GM19238 (cell line): ENCODE results near the gene MED12L.
A peak's percentile ranks its signal among the peaks of the same experiment; 100 is the strongest.
"Not testable (repeated sequence)": the region's sequence is repeated elsewhere in the genome, so short reads cannot be mapped to it uniquely, and the experiment has no call there.

Source experiments
- DNase-seq: peaks from one replicate; pipeline ENCODE4 v3.0.0; 2011; ENCODE audit warnings: low spot score; ENCODE audit not compliant: insufficient read length

The MED12L gene

DNA sequence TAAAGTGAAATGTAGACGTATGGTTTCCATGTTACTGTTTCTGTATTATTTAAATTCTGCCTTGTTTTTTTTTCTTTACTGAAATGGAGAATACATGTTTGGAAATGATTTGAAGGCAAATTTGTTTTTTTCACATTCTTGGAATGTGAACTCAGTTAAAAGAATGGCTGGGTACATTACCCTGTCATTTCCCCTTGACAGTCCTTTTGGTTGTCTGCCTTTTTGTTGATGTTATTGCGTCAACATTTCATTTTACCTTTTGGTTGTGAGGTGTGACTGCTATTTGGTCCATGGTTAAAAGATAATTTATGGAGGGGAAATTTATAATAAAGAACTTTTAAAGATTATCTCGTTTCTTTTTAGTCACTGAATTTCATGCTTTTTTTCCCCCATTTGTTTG lies 120.7 kb downstream of the MED12L start:
- DNase-seq: no peak

DNA sequence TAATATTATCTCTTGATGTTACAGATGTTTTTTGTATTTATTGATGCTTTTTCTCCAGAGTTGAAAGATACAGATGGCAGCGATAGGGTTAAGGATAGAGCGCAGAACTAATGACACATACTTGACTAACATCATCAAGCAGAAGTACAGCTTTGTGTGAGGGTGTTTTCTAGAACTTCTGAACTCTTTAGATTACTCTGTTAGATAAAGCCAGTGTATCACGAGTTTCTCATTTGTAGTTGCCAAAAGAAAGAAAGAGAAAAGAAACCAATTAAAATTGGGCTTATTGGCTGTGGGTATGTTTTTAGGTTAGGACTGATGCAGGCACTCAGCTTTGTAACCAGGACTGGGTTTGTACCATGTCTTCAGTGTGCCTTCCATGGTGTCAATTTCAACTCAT lies 124.2 kb downstream of the MED12L start:
- DNase-seq: no peak

DNA sequence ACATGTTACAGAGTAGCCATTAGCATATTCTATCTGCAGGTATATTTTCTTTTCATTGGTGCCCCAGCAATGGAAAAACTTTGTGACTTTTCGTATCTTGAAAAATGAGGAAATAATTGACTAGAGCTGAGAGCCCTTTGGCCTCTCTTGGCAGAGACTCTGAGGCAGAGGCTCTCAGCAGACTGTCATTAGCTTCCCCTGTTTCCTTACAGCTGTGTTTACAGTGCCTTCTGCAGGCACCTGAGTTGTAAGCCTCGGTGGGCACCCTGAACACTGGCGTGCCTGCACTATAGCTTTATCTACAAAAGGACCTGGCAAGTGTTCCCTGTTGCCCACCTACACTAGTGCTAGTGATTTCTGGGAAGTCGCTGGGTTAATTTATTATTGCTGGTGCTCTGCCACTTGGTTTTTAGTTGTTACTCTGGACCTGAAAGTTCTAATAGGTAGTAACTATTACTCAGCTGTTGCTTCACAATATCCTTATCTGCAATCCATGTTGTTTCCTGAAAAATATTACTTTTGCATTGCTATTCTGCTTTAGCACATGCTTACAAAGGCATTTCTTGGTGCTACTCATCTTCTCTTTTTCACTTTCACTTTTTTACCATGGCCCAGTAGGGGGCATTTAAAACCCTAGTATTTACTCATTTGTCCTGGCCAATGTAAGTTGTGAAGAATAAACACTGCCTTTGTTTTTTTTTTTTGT lies 125.4 kb downstream of the MED12L start:
- DNase-seq: no peak

DNA sequence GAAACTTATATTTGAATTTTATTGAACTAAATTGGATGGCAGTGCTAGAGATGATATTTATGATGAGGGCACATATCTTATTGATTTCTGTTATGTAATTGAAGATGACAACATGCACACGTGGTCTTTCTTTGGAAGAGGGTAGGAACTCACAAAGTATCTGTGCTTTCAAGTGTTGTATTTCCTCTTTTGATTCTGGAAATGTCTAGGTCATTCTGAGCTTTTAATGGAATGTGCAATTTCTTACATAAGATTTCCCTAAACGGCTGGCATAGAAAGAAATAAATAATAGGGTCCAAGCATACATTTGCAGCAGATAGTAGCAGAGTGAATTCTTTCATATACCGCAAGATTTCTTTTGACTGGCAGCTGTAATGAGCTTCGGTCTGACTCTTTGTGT lies 127.7 kb downstream of the MED12L start:
- no peak for DNase-seq

DNA sequence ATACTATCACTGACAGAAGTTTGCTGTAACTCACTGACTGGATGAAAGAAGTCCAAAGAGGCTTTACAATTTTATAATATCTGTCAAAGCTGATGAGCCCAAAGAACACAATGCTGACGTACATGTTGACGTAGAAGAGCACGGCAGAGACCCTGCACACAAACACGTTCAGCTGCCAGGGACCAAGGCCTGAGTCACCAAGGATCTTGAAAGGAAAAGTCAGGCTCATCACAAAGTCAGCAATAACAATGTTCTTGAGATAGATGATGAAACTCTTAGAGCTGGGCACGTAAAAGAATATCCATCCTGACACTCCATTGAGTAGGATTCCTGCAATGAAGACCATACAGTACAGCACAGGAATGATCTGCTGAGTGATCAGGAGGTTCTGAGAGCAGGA lies 128.4 kb downstream of the MED12L start:
- DNase-seq: no peak

DNA sequence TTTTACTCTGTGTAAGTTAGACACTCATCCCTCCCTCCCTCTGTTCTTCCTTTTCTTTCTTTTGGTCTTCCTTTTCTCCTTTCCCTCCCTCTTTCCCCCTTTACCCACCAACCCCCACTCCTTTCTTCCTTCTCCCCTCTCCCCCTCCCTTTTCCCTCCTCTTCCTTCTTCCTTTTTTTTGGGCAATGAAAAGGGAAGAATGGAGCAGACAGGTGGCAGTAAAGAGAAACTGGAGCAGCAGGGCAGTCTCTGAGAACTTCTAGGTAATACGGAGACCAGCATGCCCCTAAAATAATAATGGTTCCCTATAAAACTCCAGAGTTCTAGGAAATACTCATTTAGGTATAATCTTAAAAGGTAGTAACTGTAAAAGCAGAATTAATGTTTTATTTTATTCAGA lies 129.0 kb downstream of the MED12L start:
- DNase-seq: no peak

DNA sequence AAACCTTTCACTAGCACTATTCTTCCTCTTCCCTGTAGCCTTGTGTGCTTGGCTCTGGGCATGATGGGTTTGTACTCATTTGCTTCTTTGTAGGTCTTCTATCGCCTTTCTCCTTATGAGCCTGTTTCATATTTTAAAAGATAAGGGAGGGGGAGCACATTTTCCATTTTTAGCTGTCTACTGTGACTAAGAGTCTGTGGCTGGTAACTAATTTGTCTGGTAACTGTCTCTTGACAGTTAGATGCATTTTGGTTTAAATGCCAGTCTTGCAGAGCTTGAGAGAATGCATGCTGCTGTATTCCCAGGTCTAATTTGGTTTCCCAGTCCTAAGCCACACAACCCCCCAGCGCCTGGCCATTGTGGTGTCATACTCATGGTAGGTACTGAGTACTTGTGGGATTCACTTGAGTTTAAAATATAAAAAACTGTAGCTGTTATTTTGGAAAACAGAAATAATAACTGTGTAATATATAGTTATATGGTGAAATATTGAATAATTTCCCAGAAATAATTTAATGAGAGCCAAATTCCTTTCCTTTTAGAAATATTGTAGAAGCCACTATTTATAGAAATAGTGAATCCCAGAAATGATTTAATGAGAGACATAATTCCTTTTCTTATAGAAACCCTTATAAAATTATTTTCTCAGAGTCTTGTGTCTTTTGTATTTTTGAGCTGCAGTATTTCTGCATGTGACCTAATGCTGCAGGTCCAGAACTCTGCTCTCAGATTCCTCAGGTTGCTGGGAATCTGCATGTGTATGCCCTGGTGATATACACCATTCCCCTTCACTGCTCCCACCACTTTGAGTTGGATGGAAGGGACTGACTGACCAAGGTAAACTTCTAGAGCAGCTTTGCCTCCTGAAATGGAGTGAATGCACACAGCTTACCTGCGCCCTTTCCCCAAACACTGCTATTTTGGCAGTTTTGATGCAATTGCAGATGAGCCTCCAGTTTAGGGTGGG lies 131.5 kb downstream of the MED12L start:
- DNase-seq: no peak

DNA sequence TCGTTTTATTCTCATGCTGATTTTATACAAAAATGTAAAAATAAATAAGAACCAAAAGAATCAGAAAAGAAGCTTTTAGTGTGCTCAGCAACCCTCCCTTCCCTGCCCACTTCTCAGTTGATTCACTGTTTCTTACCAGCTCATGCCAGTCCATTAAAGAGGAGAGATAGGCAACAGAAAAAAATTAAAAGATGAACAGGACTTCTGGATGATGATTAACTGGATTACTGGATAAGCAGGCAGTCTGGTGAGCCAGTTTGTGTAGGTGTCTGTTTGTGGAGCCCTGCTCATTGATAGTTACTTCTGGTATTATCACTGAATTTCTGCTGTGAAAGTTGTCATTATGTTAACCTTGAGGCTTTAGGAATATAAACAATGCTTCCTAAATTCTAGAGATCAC lies 132.7 kb downstream of the MED12L start:
- DNase-seq: no peak

DNA sequence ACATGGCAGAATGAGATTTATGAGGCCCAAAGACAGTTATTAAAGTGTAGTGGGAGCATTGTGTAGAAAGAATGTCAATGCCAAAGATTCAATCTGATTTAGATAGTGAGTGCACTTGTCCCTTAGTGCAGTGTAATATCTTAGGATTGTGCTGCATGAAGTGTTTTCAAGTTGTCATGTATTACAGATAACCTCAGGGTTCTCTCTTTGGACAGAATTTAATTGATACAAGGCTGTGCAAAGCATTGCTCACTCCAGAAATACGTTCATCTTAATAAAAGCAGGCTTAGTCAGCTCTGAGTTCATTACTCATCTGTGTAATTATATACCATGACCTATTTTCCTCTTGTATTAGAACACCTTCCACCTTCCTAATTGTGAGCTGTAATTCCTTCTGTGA lies 133.6 kb downstream of the MED12L start:
- no peak for DNase-seq

DNA sequence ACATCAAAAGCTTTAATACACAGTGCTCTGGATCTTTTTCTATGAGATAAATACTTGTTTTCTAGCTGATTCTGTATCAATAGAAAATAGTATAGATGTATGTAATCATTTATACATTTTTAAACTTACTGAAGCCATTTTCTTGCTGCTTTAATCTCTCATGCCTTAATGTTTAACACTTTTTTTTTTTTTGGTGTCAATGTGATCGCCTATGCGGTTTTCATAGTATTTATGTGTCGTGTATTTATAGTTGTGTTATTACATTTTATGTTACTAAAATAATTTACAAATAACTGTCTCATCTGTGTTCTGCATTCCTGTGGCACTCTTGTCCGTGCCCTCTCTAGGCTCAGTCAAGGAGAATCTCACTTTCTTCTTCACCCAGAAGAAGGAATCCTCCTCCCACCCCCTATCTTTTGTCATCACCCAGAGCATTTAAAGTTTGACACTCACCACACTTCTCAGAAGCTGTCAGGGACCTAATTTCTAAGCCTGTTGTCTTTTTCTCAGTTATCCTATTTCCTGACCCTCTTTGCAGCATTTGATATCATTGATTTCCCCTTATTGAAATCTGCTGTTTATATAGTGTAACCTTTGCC lies 138.9 kb downstream of the MED12L start:
- no peak for DNase-seq

DNA sequence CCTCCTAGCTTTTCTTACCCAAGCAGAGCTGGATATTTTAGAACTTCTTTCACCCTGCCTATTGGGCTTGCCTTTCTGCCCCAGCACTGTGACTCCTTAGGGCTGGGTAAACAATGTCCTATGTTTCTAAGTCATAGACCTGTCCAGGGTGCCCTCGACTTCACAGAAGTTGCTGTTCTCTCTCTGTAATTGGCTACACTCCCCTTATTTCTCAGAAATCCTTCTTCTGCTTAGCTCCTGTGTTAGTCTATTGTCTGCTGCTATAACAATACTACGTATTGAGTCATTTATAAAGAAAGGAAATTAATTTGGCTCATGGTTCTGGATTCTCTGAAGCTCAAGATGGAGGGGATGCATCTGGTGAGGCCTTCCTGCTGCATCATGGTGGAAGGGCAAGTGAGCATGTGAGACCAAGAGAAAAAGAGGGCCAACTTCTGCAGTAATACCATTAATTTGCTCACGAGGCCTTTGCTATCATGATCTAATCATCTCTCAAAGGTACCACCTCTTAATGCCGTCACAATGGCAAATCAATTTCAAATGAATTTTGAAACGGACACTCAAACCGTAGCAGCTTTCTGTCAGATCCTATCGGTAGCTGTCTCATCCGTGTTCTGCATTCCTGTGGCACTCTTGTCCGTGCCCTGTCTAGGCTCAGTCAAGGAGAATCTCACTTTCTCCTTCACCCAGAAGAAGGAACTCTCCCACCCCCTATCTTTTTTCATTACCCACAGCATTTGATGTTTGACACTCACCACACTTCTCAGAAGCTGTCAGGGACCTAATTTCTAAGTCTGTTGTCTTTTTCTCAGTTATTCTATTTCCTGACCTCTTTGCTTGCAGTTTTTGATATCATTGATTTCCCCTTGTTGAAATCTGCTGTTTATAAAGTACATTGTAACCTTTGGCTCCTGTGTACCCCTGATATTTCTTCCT lies 139.8 kb downstream of the MED12L start:
- no peak for DNase-seq

DNA sequence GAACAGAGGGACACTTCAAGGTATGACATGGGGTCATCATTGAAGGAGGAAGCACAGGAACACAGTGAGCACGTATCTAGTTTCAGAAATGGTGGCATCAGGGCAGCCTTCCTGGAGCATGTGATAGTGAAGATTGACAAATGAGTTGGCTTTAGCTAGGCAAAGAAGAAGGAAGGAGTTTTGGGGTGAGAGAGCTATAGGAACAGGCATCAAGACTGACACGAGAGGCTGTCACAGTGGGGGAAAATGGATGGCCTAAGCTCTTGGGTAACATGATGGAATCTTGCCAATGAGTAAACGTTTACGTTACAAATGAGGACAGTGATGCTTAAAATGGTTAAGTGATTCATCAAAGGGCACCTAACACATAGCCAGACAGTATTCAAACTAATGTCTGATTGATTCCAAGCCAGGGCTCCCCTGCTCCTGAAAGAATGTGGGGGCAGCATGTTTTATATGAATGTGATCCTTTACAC lies 140.7 kb downstream of the MED12L start:
- DNase-seq: no peak

DNA sequence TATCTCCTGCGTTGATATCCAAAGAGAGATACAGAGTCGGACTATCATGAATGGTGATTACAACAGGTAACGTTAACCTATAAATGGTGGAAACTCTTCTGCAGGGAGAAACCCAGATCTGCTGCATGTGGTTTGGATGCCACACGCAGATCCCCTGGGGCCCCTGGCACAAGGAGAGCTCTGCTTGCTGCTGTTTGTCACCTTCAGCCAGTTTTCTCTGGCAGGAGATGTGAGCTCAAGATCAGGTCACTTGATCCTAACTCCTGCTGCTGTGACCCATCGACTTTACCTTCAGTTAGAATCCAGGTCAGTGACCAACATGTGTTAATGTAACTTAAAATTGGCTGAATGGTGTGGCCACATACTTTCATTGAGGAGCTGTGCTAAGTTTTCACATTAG lies 141.4 kb downstream of the MED12L start:
- no peak for DNase-seq

DNA sequence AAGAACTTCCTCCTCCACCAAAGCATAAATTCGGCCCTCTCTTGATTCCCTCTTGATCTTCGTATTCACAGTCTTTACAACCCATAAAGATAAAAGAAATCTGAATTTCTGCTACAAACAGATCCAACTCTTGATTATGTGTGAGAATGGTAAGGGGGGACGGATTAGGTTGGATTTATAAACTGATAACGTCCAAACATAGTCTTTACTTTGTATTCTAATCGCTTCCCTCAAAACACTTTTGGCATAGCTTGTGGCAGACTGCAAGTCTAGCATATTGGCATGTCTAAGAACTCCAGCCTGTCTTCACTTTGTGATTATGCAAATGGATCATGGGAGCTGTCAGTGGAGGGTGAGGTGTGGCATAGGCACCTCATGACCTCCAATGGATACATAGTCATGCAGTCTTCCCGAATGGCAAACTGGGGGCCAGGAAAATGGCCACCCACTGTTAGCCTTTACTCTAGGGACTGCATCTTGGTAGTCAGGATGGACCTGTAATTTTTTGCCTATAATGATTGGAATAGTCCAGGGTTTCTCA lies 141.9 kb downstream of the MED12L start:
- no peak for DNase-seq

DNA sequence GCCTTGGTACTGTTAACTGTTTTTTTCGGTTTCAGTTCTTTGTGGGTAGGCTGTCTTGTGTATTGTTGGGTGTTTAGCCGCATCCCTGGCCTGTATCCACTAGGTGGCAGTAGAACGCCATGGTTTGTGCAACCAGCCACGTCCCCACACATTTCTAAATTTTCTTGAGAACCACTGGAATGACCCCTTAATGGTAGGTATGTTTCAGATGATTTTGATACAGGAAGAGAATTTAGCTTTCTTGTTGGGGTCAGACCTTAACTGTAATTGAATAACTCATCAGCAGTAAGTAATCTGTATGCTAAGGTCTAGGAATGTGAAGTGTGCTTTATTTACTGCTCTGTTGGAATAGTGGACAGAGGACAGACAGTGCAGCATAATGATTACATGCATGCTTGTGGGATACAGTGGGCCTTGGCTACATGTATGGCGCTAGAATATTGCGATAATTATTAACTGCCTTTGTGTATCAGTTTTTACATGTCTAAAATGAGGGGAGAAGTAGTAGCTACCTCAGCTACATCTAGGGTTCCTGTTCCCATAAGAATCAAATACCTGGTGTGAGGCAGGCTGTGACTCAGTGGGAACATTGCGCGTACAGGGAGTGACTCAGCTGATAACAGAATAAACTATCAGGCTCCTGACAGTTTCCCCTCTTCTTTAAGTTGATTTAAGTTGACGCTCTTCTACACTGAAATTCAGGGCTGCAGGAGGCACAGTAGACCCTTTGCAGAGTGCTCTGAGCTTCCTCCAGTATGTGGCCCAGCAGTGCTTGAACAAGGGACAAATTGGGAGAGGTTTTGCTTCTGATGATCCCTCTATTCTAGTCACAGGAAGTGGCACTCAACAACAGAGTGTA lies 142.6 kb downstream of the MED12L start:
- DNase-seq: peak; percentile 38

DNA sequence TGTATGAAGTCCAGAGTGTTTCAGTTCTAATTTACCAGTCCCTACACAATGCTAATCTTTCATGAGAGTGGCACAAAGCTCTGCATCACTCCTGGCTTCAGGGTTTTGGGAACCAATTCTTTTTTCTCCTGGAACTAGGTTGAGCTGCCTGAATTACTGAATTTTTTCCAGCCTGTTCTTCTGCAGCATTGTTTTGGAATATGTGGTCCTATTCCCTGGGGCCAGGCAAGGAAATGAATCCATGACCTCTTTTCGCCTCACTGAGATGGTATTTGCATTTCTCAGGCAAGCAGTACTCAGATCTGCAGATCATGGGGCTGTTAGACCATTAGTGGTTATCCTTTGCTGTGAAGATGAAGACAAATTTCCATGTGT lies 143.2 kb downstream of the MED12L start:
- DNase-seq: no peak

DNA sequence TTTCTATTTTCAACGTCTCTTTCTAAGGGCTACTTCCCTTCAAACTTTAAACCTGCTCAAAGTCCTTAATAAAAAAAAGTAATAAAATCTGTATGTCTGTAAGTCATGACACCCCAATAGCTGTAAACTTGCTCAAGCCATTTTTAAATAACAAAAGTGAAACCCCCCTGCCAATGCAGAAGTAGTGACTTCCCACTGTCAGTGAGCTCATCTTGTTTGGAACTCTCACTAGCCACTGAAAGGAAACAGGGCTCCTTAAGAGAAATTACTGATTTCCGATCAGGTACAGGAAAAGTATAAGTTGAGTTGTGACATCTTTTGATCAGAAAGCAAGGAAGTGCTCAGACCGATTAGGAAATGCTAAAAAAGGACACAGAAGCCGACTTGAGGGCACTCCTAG lies 145.2 kb downstream of the MED12L start:
- peak; percentile 32 for DNase-seq

DNA sequence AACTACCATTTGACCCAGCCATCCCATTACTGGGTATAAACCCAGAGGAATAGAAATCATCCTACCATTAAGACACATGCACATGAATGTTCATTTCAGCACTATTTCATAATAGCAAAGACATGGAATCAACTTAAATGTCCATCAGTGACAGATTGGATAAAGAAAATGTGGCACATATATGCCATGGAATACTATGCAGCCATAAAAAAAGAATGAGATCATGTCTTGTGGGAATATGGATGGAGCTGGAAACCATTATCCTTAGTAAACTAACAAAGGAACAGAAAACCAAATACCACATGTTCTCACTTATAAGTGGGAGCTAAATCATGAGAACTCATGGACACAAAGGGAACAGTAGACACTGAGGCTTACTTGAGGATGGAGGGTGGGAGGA lies 146.9 kb downstream of the MED12L start:
- DNase-seq: not testable (repeated sequence)

DNA sequence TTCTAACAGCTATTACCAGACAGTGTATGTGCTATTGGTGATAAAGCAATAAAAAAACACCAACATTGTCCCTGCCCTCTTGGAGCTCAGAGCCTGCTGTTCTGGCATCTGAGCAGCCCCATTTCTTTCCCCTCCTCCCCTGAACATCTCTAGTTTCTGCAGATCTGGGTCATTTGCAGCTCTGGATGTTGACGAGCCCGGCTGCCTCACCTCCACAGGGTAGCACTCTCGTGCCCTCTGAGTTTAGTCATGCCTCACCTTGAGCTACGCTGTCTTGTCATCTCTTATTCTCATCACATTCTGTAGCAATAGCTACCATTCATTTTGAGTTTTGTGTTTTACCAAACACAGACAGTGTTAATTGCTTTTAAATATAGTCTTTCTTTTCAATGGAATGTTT lies 147.5 kb downstream of the MED12L start:
- DNase-seq: no peak

DNA sequence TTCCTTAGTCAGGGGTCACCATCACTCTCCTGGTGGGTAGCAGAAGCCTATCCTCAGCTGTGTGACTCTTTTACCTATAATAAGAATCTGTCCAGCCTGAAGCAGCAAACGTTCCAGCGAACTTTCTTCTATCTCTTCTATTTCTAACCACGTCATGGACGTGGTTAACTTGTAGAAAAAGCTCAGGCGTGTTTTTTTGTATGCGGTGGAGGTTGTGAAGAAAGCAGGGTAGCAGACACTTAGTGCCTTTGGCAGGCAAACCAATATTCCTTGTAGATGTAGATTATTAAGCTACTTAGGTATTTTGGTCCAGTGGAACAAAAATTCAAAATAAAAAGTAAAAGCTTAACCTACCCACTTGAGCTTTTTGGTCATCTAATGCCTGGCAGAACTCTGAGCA lies 149.4 kb downstream of the MED12L start:
- DNase-seq: no peak
